Fibroblast of skin of scalp (primary cell): ENCODE results near the gene MPRIP.

Source experiments
- DNase-seq: peaks from one replicate; pipeline ENCODE4 v3.0.0-alpha.2; 2013

Gene MPRIP

DNA sequence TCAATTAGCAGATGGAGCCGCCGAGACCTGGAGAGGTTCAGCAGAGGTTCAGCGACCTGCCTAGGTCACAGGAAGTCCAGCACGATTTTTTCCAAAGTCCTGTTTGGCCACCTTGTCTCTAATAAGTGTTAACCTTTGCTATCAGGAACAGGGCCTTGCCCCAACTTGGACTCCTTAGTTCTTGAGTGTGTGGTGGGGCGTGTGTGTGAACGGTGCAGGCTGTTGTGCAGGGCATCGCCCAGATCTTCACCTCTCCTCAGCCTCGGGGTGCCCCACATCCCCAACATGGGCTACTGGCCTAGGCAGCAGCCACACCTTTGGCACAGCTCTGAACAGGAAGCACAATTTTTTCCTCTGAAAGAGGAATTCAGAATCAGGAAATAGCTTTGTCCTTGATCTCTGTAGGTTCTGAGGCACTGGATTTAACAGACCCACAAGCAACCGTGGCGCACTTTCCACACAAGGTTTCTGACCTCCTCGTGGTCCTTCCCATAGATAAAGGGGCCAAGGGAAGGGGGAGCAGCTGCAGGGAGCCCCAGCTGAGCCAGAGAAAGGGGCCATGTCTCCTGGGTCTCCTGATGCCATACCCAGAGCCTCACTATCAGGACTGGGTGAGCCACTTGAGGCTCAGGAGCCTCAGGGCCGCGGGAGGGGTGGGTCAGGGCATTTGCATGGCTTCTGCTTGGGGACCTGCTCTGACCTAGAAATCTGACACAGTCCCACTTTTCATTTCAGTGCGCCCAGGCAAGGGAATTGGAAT lies 10.4 kb downstream of the MPRIP start:
- no peak for DNase-seq

DNA sequence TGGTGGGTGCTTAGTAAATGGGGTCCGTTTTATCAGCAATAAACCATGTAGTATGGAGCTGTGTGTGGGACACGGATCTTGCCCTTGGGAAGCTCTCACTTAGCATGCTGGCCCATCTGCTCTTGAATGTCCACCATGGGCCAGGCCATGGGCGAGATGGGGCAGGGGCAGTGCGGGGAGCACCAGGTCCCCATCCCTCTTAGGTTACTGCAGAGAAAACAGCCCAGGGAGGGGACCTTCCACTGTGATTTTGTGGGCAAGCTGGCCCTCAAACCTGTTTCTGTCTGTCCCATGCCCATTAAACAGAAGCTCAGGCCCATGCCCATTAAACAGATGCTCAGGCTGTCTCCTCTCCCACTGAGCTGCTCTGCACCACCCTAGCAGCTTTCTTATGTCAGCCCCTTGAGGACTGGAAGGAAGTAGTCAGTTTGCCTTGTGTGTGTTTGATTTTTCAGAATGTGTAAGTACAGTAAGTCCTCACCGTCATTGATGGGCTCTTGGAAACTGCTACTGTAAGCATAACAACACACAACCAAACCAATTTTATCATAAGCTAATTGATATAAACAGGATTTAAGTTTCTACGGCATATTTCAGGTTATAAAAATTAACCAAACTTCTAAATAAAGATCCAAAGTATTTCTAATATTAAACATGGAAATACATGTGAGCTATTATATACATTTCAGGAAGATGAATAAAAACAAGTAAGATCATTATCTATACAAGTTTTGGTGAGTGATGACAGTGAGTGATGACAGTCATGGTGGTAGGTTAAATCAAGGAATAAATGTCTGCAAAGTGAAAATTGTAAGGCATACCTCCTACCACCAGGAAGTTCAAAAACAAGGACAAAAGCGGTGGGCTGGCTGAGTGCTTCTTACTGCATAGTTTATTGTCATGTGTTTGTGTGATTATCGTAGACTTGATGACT lies 11.5 kb downstream of the MPRIP start:
- no peak for DNase-seq

DNA sequence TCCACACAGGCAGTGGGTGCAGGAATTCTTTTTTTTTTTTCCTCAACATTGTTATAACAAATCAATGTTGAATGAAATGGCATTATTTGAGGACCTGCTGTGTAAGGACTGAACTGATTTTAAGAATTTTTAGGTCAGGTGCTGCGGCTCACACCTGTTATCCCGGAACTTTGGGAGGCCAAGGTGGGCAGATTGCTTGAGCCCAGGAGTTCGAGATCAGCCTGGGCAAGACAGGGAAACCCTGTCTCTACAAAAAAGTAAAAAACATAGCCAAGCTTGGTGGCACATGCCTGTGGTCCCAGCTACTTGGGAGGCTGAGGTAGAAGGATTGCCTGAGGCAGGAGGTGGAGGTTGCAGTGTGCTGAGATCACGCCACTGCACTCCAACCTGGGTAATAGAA lies 12.4 kb downstream of the MPRIP start:
- DNase-seq, result no peak

DNA sequence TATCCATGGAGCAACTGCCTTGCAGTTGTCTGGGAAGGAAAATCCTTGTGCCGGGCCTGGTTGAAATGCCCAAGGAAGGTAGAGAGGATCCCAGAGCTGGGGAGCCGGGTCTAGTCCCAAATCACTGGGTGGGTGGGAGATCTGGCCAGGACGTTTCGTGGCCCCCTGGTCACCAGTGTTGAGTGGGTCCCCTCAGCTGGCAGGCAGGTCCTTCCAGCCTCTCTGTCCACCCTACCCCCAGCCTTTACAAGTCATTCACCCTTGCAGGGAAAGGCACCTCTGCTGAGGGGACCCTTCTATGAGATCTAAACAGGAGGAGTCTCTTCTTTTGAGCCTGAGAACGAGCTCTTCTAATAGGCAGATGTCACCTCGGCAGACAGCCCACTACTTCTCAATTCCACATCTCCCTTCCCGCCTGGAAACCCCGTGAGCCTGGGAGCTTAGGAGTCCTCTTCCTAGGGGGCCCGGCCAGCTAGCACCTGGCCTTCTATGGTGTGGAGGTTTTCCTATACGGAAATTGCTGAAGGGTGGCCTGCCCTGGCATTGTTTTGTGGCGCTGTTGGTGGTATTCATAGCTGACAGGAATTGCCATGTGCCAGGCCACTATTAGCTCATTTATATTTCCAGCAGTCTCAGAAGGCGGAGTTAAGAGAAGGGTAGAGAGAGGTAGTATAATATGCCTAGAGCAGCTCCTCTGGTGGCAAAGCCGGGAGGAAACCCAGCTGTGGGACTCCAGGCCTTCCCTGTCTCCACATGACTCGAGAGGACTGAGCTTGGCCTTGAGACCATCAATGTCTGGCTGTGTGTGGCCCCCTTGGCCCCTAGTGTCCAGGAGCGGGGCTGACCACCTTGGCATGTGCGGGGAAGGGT lies 13.3 kb downstream of the MPRIP start:
- peak; percentile 13 for DNase-seq

DNA sequence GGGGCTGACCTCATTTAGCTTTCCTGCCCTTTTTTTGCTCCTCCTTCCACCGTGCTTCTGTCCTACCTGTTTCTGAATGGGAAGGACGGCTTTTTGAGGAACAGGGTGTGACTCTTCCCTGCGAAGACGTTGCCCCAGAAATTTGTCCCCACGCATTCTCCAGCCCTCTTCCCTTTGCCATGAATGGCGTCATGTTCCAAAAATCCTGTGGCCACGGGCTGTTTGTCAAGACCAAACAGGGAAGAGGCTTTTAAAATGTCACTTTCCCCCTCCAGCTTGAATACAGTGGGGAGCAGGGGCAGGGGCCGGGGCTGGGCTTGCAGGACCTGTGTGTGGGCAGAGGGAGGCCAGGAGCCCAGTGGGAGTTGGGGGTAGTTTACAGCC lies 13.9 kb downstream of the MPRIP start:
- peak; percentile 19 for DNase-seq

DNA sequence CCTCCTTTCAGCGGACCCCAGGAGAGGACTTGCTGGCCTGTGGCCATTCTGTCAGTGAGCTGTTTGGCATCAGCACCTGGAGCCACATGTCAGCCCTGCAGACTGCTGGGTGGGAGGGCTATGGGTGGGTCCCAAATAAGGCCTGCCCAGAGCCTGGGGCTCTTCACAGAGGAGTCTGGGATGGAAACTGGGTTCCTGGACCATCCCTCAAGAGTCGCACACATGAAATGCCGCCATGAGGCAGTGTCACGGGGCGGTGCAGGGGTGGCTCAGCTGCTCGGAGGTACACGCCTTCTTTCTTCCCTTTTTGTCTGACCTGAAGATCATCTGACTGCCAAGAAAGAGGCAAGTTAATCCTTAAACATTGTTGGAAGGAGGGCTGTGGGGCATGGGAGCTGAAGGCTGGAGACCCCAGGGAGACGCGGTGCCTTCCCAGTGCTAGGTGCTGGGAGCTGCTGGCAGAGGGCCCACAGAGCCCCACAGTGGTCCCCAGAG lies 14.8 kb downstream of the MPRIP start:
- DNase-seq, result no peak

DNA sequence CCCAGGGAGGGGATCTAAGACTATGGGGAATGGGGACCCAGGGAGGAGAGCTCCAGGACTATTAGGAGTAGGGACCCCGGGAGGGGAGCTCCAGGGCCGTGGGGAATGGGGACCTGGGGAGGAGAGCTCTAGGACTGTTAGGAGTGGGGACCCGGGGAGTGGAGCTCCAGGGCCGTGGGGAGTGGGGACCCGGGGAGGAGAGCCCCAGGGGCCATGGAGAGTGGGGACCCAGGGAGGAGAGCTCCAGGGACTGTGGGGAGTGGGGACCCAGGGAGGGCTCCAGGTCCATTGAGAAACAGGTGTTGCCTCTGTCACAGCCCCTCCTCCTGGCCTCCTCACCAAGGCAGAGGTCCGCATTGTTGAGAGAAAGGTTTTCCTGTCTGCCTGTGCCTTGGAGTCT lies 16.0 kb downstream of the MPRIP start:
- no peak for DNase-seq

DNA sequence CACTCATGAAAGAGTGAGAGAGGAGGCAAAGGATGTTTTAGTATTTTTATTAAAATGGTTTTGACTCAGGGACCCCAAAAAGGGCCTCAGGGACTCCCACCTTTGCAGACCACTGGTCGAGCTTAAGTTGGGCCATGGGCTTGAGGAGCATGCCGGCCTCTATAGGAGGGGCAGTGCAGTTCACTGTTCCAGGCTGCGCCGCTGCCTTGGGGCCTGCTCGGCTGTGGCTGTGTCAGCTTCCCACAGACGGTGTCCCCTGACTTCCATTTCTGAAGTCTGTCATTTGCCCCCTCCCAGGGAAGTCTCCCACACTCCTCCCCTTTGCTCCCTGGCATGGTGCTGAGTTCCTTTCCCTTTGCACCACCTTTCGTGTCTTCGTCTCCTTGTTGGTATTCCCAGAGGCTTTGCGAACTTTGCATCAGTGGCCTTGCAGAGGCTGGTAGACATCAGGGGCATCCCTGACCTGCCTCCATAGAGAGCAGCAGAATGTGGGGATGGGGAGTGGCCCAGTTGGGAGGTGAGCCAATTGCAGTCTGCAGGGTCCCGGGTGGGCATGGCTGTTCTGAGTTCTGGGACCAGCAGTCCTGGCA lies 17.1 kb downstream of the MPRIP start:
- DNase-seq, result no peak

DNA sequence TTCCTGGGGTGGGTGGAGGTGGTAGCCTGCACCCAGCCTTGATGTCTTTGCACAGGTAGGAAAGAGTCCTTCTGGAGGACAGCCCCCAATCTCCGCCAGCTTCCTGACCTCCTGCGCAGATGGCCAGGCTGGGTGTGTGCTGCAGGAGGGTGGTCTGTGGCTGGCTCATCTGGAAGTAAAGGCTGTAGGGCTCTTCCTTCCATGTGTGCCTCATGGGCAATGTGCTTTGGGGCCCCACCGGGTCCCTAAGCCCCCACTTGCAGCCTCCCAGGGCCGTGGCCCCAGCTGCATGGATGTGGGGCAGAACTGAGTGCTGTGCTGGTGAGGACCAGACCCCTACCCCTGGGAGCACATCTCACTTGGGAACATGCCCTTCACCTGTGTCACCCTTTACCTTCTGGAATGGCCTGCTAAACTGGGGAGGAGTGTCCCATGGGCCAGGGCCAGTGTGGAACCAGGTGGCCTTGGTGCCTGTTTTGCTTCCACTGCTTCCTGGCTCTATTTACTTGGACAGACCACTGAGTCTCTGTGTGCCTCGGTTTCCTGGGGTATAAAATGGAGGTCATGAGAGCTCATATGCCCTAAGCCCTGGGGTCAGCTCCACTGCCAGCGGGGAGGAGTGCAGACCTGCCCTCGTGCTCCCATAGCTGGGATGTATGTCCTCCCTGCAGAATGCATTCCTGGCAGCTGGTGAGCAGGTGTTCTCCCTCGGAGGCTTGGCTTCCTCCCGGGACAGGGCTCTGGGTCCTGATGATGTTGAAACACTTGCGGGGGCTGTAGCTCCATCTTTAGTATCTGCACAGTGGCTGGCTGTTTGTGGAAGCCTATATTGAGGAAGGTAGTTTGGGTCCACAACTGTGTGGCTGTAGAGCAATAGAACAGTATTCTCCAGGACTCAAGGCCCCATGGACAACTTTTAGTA lies 18.0 kb downstream of the MPRIP start:
- no peak for DNase-seq

DNA sequence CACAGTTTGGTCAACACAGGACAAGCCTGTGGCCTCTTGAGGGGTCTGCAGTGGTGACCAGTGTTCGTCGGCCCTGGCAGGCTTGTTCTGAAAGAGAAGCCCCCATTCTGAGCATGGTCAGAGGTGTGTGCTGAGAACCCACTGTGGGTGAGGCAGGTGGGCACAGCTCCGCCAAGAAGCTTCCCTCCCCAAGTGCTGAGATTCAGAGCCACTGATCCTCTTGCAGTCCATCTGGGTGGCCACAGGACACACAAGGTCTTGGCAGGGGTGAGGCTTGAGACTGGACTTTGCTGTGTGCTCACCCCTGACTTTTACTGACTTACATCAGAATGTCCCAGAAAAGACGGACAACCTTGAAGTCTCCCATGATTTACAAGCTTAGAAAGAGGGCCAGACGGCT lies 18.7 kb downstream of the MPRIP start:
- DNase-seq, result no peak

DNA sequence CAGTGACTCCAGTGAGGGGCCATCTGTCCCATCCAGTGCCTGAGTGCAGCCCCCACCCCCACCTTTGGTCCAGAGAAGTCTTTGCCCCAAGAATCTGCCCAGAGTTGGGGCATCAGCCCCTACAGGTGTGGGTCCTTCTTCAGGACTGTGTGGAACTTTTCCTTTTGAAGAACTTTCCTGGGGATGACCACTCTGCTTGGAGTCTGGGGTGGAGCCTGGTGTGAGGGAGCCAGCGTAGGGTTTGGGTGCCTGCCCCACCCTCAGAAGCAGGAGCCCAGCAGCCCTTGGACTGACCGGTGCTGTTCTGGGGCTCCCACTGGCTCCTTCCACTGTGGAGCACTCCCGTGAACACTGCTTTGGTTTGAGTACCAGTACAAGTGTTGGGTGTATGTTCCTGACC lies 19.3 kb downstream of the MPRIP start:
- DNase-seq, result no peak

DNA sequence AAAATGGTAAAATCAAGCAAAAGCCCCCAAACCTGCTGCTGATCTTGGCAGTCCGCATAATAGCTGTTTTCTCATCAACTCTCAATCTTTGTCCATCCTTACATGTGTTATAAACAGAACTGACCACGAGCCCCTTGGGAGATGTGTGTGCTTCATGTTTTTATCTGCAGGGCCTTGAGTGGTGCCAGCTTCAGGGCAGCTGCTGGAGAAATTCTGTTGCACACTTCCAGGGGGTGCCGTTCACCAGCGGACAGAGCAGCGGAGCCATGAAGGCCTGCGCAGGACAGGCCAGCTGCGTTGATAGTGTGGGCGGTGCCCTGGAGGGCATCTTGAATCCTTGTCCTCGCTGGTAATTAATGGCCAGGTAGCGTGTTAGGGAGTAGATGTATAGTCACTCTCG lies 20.1 kb downstream of the MPRIP start:
- DNase-seq, result peak; percentile 42

DNA sequence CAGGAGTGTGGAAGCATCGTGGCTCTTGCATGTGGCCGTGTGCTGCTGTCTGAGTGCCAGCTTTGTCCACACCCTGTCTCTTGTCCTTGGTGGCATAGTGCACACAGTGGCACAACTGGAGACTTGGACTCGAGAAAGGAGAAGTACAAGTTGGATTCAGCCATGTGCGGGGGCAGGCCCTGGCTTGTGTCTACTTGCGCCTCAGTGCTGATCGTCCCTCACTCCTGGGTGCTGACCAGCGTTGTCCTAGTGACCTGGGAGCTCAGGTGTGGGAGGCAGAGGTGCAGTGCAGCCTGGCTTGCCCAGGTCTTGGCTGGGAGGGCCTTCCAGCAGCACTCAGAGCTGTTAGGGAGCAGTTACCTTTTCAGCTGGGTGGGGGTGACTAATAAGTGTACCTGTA lies 20.6 kb downstream of the MPRIP start:
- no peak for DNase-seq

DNA sequence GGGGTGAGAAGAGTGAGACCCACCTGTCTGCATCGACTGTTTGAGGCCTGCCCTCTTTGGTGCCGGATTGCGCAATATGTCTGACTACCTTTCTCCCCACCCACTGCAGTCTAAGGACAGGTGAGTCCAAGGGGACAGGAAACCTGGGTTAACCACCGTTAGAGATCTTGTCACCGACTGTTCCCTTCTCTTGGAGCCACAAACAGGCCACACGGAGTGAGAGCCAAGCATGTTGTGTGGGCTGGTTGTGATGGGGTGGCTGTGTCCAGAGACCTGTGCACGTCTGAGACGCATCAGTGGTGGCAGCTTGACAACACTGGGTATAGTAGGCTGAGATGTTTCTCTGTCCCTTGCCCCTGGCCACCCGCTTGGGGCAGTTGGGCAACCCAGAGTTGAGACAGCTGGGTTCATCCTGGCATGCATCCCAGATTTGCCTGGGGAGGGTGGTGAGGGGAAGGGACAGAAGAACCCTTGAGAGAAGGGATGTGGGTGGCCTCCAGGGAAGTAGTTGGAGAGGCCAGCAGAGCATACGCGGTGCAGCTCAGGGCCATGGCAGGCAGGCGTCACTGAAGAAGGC lies 21.4 kb downstream of the MPRIP start:
- peak; percentile 40 for DNase-seq

DNA sequence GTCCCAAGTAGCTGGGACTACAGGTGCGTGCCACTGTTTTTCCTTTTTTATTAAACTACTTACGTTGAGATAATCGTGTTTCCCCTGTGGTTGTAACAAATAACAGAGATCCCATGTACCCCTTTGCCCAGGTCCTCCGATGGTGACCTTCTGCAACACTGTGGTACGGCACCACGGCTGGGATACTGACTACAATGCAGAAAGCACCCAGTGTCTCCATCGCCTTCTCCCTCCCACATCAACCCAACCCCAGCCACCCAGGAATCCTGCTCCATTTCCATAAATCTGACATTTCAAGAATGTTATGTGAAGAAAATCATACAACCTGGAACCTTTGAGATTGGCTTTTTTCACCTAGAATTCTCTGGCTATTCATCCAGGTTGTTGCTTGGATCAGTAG lies 22.1 kb downstream of the MPRIP start:
- DNase-seq, result no peak

DNA sequence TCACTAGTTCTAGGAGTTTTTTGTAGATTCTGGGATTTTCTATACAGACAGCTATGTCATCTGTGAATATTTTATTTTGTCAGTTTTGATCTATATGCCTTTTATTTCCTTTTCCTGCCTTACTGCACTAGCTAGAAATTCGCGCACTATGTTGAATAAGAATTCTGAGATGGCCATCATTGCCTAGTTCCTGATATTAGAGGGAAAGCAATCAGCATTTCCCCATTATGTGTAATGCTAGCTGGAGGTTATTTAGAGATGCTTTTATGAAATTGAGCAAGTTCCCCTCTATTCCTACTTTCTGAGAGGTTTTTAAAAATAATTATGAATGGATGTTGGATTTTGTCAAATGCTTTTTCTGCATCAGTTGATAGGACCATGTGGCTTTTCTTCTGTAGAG lies 23.8 kb downstream of the MPRIP start:
- DNase-seq, result no peak

DNA sequence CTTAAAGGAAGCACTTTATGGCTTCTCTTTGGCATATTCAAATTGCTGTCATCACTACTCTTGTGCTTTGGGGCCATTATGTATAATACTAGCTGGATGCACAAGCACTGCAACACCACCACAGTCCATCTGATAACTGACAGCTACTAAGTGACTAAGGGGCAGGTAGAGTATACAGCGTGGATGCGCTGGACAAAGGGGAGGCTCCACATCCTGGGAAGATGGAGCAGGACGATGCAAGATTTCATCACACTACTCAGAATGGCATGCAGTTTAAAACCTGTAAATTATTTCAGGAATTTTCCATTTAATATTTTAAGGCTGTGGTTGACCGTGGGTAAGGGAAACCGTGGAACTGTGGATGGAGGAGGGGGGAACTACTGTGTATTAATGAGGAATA lies 25.0 kb downstream of the MPRIP start:
- DNase-seq, result peak; percentile 89

DNA sequence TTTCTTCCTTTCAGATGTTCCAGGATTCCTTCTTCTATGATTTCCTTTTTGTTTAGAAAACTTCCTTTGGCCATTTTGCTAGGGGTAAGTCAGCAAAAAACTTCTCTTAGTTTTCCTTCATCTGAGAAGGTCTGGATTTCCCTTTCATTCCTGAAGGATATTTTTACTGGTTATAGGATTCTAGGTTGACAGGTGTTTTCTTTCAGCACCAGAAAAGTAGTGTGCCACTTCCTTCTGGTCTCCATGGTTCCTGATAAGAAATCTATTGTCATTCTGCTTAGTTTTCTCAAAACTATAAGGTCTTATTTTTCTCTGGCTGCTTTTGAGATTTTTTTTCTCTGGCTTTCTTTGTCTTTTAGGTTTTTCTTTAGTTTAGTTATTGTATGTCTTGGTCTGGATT lies 27.6 kb downstream of the MPRIP start:
- no peak for DNase-seq

DNA sequence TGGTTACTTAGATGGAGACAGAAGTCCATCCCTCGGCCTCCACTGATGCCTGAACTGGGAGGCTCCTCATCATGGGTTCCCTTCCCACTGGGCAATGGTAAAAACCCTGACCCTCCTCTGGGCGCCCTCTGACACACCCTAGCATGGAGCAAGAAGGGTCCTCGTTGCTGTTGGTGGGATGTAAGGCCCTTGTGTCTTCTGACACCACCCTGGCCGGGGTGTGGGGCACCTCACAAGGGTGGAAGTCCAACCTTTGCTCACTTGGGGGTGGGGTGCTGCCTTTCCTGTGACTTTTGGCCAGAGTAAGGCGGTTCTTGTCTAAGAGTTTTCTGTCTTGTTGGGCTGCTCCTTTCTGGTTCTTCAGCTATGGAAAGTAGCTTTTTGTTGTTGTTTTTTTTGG lies 28.7 kb downstream of the MPRIP start:
- DNase-seq, result no peak

DNA sequence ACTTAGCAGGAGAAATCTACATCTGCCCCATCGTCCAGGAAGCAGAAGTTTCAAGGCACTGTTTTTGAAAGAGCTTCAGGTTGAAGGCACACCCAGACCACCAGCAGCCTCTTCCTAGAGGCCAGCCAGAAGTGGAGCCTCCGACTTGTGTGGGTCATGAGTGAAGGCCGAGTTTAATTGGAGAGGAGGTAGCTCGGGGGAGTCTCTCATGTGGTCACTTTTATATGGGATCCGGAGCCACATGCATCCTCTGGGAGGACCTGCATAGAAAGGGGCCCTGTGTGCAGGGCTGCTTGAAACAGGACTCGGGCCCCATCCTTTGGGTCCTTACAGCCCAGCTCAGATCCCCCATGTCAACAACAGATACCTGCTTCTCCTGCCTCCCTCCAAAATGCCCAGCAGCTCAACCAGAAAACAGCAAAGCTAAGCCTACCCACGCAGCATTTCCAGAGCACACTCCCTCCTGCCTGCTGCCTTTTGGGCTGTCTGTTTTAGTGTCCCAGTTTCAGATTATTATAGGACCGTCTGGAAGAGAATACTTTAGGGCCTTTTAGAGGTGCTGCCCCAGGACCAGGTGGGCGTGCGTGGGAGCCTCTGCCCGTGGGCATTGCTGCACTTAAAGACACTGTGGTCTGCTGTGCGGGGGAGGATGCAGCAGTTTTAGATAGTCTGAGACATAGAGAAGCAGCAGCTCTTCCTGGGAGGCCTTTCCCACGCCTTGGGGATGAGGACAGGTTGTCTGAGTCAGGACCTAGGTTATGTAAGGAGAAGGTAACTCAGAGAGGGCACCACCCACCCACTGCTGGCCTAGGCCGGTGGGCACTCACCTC lies 29.5 kb downstream of the MPRIP start:
- DNase-seq, result no peak
